ENCODE data around the gene CYB561A3. TPM values are rescaled to one million over a fixed set of nuclear protein-coding genes. Genes with fewer than 3 reads are reported as not detected.

The CYB561A3 gene
- total and polyA plus RNA-seq, 2 experiments from 2014 or later = 9.8 to 30.8 TPM

DNA sequence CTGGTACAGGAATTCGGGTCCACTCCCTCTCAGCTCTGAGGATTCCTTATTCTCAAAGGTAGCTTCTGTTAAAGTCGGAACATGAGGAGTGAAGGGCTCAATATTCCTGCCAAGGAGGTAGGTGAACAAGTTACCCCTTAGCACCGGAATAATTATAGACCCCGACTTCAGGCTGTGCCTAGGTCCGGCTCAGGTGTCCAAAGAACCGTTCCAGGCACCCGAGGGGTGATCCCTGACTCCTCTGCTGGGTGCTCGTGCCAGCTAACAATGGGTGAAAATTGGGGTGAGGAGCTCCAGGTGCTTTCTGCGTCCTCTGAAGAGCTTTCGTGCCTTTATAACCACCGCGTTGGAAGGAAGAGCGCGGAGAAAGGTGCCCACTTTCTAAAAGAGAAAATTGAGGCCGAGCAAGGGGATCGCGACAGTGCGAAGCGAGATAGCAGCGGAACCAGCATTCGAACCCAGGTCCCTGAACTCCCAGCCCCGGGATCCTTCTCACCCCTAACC lies 393 bp downstream of the CYB561A3 start:
- peaks cover 8% of the 10 kb centered on the region for H3K27me3 Mint-ChIP-seq (ENCODE audit: insufficient read depth, low read depth, poor library complexity)
- H3K4me3 Mint-ChIP-seq = peak overlapping the region; percentile 99
- peaks cover 17% of the 10 kb centered on the region for H3K4me1 Mint-ChIP-seq
- peak overlapping the region; percentile 97 for H3K4me2 ChIP-seq
- no peaks in the 10 kb centered on the region for H3K27me3 ChIP-seq (ENCODE audit: insufficient read depth)
- H3K36me3 ChIP-seq (ENCODE audit: insufficient read depth) = peaks cover 16% of the 10 kb centered on the region
- peak; percentile 1 for ATAC-seq
- H3K4me1 ChIP-seq (ENCODE audit: insufficient read depth) = peaks cover 11% of the 10 kb centered on the region
- H3F3A ChIP-seq (replicated peaks; ENCODE audit: low read depth) = peaks cover 10% of the 10 kb centered on the region; the same call in 1 of the 2 replicates
- peak overlapping the region; percentile 100 for H3K27ac ChIP-seq (ENCODE audit: low read depth)
- H3K36me3 Mint-ChIP-seq (ENCODE audit: low read depth) = peaks cover 32% of the 10 kb centered on the region
- peaks cover 8% of the 10 kb centered on the region; the same call in 1 of the 2 replicates for H4K20me1 ChIP-seq (replicated peaks; ENCODE audit: insufficient read depth)
- H3K9me2 ChIP-seq (ENCODE audit: insufficient read depth) = no peaks in the 10 kb centered on the region
- H3K79me2 ChIP-seq (replicated peaks; ENCODE audit: insufficient read depth) = peaks cover 36% of the 10 kb centered on the region
- peak overlapping the region; percentile 97; the same call in 1 of the 2 replicates for H2AFZ ChIP-seq
- H3K27ac Mint-ChIP-seq = peak overlapping the region; percentile 98
- H3K9me3 Mint-ChIP-seq = no peaks in the 10 kb centered on the region
- TF ChIP-seq, protein P1, sequence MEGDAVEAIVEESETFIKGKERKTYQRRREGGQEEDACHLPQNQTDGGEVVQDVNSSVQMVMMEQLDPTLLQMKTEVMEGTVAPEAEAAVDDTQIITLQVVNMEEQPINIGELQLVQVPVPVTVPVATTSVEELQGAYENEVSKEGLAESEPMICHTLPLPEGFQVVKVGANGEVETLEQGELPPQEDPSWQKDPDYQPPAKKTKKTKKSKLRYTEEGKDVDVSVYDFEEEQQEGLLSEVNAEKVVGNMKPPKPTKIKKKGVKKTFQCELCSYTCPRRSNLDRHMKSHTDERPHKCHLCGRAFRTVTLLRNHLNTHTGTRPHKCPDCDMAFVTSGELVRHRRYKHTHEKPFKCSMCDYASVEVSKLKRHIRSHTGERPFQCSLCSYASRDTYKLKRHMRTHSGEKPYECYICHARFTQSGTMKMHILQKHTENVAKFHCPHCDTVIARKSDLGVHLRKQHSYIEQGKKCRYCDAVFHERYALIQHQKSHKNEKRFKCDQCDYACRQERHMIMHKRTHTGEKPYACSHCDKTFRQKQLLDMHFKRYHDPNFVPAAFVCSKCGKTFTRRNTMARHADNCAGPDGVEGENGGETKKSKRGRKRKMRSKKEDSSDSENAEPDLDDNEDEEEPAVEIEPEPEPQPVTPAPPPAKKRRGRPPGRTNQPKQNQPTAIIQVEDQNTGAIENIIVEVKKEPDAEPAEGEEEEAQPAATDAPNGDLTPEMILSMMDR (conservative IDR thresholded peaks at IDR 0.05; ENCODE audit: low read depth in 2 of 2) = no peak
- no peak for TF ChIP-seq NANOG (IDR thresholded peaks at IDR 0.05; ENCODE audit: borderline replicate concordance)
- TF ChIP-seq, protein P2, sequence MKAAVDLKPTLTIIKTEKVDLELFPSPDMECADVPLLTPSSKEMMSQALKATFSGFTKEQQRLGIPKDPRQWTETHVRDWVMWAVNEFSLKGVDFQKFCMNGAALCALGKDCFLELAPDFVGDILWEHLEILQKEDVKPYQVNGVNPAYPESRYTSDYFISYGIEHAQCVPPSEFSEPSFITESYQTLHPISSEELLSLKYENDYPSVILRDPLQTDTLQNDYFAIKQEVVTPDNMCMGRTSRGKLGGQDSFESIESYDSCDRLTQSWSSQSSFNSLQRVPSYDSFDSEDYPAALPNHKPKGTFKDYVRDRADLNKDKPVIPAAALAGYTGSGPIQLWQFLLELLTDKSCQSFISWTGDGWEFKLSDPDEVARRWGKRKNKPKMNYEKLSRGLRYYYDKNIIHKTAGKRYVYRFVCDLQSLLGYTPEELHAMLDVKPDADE (IDR thresholded peaks at IDR 0.05) = no peak
- no peak for TF ChIP-seq ZNF114 (CRISPR knock-in tag; IDR thresholded peaks at IDR 0.05)
- TF ChIP-seq, protein P3, sequence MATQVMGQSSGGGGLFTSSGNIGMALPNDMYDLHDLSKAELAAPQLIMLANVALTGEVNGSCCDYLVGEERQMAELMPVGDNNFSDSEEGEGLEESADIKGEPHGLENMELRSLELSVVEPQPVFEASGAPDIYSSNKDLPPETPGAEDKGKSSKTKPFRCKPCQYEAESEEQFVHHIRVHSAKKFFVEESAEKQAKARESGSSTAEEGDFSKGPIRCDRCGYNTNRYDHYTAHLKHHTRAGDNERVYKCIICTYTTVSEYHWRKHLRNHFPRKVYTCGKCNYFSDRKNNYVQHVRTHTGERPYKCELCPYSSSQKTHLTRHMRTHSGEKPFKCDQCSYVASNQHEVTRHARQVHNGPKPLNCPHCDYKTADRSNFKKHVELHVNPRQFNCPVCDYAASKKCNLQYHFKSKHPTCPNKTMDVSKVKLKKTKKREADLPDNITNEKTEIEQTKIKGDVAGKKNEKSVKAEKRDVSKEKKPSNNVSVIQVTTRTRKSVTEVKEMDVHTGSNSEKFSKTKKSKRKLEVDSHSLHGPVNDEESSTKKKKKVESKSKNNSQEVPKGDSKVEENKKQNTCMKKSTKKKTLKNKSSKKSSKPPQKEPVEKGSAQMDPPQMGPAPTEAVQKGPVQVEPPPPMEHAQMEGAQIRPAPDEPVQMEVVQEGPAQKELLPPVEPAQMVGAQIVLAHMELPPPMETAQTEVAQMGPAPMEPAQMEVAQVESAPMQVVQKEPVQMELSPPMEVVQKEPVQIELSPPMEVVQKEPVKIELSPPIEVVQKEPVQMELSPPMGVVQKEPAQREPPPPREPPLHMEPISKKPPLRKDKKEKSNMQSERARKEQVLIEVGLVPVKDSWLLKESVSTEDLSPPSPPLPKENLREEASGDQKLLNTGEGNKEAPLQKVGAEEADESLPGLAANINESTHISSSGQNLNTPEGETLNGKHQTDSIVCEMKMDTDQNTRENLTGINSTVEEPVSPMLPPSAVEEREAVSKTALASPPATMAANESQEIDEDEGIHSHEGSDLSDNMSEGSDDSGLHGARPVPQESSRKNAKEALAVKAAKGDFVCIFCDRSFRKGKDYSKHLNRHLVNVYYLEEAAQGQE (IDR thresholded peaks at IDR 0.05; ENCODE audit: unreplicated experiment) = no peak
- TF ChIP-seq EZH2phosphoT487 (IDR thresholded peaks at IDR 0.05; ENCODE audit: unreplicated experiment) = no peak
- no peak for TF ChIP-seq JUNB (IDR thresholded peaks at IDR 0.05; ENCODE audit: unreplicated experiment)
- TF ChIP-seq POLR2AphosphoS5 (IDR thresholded peaks at IDR 0.05; ENCODE audit: low read depth) = no peak
- no peak for TF ChIP-seq EZH2 (IDR thresholded peaks at IDR 0.05; ENCODE audit: low read depth, unreplicated experiment)
- TF ChIP-seq ZNF331 (CRISPR knock-in tag; IDR thresholded peaks at IDR 0.05; ENCODE audit: low read depth) = no peak
- TF ChIP-seq CREB1 (CRISPR knock-in tag; IDR thresholded peaks at IDR 0.05; ENCODE audit: low read depth) = no peak
- no peak for TF ChIP-seq STAT1 (IDR thresholded peaks at IDR 0.05; ENCODE audit: unreplicated experiment)
- TF ChIP-seq, protein P4, sequence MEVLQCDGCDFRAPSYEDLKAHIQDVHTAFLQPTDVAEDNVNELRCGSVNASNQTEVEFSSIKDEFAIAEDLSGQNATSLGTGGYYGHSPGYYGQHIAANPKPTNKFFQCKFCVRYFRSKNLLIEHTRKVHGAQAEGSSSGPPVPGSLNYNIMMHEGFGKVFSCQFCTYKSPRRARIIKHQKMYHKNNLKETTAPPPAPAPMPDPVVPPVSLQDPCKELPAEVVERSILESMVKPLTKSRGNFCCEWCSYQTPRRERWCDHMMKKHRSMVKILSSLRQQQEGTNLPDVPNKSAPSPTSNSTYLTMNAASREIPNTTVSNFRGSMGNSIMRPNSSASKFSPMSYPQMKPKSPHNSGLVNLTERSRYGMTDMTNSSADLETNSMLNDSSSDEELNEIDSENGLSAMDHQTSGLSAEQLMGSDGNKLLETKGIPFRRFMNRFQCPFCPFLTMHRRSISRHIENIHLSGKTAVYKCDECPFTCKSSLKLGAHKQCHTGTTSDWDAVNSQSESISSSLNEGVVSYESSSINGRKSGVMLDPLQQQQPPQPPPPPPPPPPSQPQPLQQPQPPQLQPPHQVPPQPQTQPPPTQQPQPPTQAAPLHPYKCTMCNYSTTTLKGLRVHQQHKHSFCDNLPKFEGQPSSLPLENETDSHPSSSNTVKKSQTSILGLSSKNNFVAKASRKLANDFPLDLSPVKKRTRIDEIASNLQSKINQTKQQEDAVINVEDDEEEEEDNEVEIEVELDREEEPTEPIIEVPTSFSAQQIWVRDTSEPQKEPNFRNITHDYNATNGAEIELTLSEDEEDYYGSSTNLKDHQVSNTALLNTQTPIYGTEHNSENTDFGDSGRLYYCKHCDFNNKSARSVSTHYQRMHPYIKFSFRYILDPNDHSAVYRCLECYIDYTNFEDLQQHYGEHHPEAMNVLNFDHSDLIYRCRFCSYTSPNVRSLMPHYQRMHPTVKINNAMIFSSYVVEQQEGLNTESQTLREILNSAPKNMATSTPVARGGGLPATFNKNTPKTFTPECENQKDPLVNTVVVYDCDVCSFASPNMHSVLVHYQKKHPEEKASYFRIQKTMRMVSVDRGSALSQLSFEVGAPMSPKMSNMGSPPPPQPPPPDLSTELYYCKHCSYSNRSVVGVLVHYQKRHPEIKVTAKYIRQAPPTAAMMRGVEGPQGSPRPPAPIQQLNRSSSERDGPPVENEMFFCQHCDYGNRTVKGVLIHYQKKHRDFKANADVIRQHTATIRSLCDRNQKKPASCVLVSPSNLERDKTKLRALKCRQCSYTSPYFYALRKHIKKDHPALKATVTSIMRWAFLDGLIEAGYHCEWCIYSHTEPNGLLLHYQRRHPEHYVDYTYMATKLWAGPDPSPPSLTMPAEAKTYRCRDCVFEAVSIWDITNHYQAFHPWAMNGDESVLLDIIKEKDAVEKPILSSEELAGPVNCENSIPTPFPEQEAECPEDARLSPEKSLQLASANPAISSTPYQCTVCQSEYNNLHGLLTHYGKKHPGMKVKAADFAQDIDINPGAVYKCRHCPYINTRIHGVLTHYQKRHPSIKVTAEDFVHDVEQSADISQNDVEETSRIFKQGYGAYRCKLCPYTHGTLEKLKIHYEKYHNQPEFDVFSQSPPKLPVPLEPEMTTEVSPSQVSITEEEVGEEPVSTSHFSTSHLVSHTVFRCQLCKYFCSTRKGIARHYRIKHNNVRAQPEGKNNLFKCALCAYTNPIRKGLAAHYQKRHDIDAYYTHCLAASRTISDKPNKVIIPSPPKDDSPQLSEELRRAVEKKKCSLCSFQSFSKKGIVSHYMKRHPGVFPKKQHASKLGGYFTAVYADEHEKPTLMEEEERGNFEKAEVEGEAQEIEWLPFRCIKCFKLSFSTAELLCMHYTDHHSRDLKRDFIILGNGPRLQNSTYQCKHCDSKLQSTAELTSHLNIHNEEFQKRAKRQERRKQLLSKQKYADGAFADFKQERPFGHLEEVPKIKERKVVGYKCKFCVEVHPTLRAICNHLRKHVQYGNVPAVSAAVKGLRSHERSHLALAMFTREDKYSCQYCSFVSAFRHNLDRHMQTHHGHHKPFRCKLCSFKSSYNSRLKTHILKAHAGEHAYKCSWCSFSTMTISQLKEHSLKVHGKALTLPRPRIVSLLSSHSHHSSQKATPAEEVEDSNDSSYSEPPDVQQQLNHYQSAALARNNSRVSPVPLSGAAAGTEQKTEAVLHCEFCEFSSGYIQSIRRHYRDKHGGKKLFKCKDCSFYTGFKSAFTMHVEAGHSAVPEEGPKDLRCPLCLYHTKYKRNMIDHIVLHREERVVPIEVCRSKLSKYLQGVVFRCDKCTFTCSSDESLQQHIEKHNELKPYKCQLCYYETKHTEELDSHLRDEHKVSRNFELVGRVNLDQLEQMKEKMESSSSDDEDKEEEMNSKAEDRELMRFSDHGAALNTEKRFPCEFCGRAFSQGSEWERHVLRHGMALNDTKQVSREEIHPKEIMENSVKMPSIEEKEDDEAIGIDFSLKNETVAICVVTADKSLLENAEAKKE (CRISPR knock-in tag; IDR thresholded peaks at IDR 0.05) = no peak
- H3K4me3 ChIP-seq = peak overlapping the region; percentile 86
- DNase-seq (ENCODE audit: low spot score) = peak; percentile 17

Data from GM23338 (cell line).